H7 (cell line): Measurements from ENCODE around the gene KANSL1. TPM values are rescaled to one million over a fixed set of nuclear protein-coding genes. Genes with fewer than 3 reads are reported as not detected.
"Not testable (repeated sequence)": the region's sequence is repeated elsewhere in the genome, so short reads cannot be mapped to it uniquely, and the experiment has no call there.

Source experiments
- DNase-seq: peaks from one replicate; pipeline ENCODE4 v3.0.0; 2012
- H3K27me3 ChIP-seq: 2 replicates; pipeline ENCODE4 v1.6.0; 2011; ENCODE audit warnings: mild to moderate bottlenecking, low read length; ENCODE audit not compliant: control insufficient read depth, insufficient read depth
- H3K36me3 ChIP-seq: replicated peaks from 2 replicates; pipeline ENCODE4 v1.5.1; 2011; ENCODE audit warnings: low read length; ENCODE audit not compliant: control insufficient read depth, insufficient read depth
- H3K4me3 ChIP-seq: 2 replicates; pipeline ENCODE4 v1.5.1; 2011; ENCODE audit warnings: low read depth, mild to moderate bottlenecking, control low read depth, low read length, moderate library complexity; ENCODE audit not compliant: insufficient read depth
- total RNA-seq: library from RNA; depleted of rRNA; stranded (reverse); fragments of >200 nt; shearing (Covaris generic); gene quantifications from 2 replicates; pipeline ENCODE4 v1.2.3, GENCODE V29; 2014

Gene KANSL1
- total RNA-seq, 1 experiment from 2014 or later = 35.2 TPM

DNA sequence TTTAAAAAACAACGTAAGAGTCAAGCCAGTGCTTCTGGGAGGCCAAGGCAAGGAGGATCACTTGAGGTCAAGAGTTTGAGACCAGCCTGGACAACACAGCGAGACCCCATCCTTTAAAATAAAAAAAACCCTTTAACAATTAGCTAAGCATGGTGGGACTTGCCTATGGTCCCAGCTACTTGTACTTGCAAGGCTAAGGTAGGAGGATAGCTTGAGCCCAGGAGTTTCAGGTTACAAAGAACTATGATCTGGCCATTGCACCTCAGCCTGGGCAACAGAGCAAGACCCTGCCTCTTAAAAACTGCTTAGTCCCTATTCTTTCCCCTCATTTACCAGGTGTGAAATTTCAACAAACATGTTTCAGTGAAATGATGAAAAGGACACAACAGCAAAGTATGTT, 104.6 kb downstream of the KANSL1 start:
- no peak for DNase-seq
- no peaks in the 10 kb centered on the region for H3K27me3 ChIP-seq

DNA sequence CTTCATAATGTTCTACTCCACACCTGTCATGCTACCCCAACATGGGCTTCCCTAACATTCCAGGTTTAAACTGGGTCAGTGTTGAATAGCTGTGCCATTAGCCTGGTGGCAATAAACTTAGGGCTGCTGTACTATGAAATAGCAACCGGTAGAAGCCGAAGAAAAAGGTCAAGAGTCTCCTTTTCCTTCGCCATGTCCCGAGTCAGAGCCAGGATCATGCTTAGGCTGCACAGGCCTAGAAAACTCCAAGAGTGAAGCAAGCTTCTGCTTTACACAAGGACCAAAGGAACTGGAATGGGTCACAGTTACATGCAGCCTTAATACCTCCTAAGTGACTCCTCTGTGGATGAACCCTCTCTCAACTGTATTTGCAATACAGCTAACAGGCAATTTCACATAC, 105.4 kb downstream of the KANSL1 start:
- H3K4me3 ChIP-seq, DNase-seq, H3K27me3 ChIP-seq, H3K36me3 ChIP-seq: not testable (repeated sequence)

More for the DNA sequence above, 104.6 kb downstream of the KANSL1 start:
- Histone ChIP-seq H3K36me3 (peaks cover 2% of the 10 kb centered on the region; the same call in 1 of the 2 replicates), H3K4me3 (no peak overlapping the region)

DNA sequence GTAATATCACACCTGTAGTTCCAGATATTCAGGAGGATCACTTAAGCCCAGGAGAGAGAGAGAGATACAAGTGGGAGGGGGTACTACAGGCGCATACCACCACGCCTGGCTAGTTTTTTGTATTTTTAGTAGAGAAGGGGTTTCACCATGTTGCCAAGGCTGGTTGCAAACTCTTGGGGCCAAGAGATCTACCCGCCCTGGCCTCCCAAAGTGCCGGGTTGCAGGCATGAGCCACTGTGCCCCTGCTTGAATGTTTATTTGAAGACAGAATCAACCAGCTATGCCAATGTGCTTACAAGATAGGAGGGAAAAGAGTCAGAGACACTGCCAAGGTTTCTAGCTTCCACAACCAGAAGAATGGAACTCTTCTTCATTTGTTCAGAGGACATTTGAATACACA, 106.4 kb downstream of the KANSL1 start:
- H3K36me3 ChIP-seq = 0 out of 2 replicates have a peak, but pooled peaks cover 1% of the 10 kb centered on the region
- no peak overlapping the region for H3K4me3 ChIP-seq
- no peak for DNase-seq
- no peaks in the 10 kb centered on the region for H3K27me3 ChIP-seq

DNA sequence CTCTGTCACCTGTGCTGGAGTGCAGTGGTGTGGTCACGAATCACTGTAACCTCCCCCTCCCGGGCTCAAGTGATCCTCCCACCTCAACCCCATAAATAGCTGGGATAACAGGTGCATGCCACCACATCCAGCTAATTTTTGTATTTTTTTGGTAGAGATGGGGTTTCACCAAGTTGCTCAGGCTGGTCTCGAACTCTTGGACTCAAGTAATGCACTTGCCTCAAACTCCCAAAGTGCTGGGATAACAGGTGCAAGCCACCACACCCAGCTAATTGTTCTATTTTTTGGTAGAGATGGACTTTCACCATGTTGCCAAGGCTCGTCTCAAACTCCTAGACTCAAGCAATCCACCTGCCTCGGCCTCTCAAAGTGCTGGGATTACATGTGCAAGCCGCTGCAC, 107.7 kb downstream of the KANSL1 start:
- Histone ChIP-seq H3K27me3 (no peaks in the 10 kb centered on the region), H3K4me3 (no peak overlapping the region), H3K36me3 (0 out of 2 replicates have a peak, but pooled peaks cover 1% of the 10 kb centered on the region)
- no peak for DNase-seq

DNA sequence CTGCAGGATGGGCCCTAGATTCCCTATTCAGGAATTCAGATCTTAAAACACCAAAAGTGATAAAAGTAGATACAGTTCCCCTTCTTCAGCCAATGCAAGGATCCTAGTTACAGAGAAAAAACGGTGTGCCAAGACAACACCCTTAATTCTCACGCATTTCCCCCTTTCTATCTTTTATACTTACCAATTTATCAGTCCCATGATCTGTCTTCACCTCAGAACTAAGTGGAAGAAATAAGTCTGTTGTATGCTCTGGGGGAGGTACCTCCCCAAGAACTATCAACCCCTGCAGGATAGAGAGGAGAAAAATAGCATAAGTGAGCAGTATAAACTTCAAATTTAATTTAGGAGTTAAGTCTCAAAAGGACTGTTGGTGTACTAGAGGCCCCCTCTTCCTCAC, 111.0 kb downstream of the KANSL1 start:
- no peaks in the 10 kb centered on the region for H3K27me3 ChIP-seq
- no peaks in the 10 kb centered on the region for H3K36me3 ChIP-seq
- no peak overlapping the region for H3K4me3 ChIP-seq
- no peak for DNase-seq

DNA sequence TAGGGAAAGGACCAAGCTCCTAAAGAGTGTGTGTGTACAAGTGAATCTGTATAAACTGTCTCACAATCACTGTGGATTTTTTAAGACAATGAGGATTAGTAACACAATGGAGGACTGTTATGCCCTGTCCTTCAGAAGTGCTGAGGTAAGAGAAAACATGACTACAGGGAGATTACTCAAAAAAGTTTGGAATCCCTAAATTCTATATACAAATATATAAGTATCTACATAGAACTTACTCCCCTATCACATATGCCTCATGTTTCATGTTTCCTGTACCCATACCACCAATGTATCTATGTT, 112.3 kb downstream of the KANSL1 start:
- no peak for DNase-seq
- no peak overlapping the region for H3K4me3 ChIP-seq
- H3K27me3 ChIP-seq = no peaks in the 10 kb centered on the region
- no peaks in the 10 kb centered on the region for H3K36me3 ChIP-seq

DNA sequence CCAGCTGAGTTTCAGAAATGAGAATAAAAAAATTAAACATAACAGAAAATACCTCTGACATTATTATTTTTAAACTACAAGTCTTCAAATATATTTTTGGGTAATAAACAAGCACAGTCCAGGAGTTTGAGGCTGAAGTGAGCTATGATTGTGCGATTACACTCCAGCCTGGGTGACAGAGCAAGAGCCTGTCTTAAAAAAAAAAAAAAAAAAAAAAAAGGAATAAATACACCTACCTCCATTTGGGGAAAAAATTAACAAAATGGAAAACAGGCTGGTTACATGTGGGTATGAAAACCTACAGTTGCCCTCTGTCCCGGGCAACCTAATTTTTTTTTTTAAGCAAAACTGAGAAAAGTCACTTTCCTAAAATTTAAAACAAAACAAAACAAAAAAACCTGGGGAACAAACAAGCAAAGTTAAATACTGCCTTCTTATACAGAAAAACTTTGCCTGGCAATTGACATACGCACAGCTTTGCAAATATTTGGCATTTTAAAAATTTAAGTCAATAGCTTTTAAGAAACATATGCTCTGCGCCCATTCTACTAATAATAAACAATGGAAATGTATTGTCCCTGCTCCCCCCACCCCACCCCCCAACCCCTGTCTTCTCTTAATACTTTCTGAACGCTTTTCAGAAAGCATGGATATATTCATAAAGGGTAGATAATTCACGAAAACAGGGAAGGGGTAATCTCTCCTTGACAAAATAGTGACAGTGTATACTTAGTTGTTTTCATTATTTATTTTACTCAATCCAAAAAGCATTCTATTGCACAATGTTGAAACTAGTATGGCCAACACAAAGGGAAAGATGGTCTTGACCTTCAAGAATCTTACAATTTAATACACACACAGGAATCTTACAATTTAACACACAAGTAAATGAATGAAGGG, 112.9 kb downstream of the KANSL1 start:
- Histone ChIP-seq H3K4me3 (no peak overlapping the region), H3K36me3 (no peaks in the 10 kb centered on the region; the same call in 1 of the 2 replicates), H3K27me3 (no peaks in the 10 kb centered on the region)
- DNase-seq = no peak

DNA sequence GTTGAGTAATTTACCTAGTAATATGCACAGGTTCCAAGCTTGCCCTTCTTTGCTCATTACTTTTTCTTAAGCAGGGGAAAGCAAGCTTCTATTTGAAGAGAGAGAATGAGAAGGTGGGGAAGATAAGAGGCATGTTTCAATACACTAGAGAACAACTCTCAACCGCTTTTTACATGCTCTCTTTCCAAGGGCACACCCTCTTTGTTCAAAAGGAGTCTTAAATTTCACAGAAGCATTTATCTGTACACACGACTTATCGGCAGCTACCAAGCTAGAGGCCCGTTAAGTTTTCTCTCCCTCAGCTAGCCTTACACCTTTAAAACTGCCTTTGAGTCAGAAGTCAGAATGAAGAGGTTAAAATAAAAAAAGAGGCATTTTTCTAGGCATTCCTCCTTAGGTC, 114.6 kb downstream of the KANSL1 start:
- no peak overlapping the region for H3K4me3 ChIP-seq
- no peaks in the 10 kb centered on the region; the same call in 1 of the 2 replicates for H3K36me3 ChIP-seq
- H3K27me3 ChIP-seq = no peaks in the 10 kb centered on the region
- no peak for DNase-seq

DNA sequence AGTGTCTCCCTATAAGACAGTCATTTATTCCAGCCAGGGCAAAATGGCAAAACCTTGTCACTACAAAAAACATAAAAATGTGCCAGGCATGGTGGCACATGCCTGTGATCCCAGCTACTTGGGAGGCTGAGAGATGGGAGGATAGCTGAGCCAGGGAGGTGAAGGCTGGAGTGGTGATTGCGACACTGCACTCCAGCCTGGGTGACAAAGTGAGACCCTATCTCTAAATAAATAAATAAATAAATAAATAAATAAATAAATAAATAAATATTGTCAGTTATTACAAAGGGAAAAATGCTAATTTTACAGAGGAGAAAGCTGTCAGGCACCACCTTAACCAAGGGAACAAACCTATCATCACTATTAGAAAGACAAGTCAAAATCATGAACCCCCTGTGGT, 118.7 kb downstream of the KANSL1 start:
- no peaks in the 10 kb centered on the region for H3K27me3 ChIP-seq
- no peaks in the 10 kb centered on the region; the same call in 1 of the 2 replicates for H3K36me3 ChIP-seq
- no peak overlapping the region for H3K4me3 ChIP-seq
- no peak for DNase-seq

DNA sequence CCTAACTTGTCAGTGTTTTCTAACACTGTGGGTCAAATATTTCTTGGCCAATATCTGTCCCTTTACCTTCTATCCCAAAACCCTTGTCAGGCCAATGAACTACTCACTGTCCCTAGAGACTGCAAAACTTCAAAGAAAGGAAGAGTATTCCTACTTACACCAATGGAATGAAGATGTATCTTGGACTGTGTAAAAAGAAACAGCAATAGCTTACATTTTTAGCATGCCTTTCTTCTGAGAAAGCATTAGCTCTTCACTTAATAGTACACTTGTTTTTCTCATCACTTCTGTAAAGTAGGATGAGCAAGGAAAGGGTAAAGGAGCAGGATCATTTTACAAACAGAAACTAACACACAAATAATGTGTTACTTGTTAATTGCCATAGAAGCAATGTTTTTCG, 120.2 kb downstream of the KANSL1 start:
- no peaks in the 10 kb centered on the region; the same call in none of the 2 replicates for H3K36me3 ChIP-seq
- DNase-seq = no peak
- no peak overlapping the region for H3K4me3 ChIP-seq
- H3K27me3 ChIP-seq = no peaks in the 10 kb centered on the region

DNA sequence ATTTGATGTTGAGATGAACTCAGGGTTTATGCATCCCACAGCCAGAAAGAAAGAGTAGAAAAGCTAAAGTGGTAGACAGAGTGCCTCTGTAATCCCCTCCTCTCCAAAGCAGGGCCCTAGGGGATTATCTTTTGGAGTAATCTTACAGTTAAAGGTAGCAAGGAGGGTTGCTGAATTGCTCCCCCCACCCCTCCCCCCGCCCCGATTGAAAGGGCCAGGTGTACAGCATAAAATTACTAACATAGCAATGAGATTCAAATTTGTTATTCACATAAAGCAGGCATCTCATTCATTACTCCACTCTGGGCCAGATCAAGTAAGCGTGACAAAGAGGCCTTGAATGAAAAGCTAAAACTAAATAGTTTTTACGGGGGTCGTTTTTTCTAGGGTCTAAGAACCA, 121.4 kb downstream of the KANSL1 start:
- H3K36me3 ChIP-seq = peaks cover 2% of the 10 kb centered on the region
- DNase-seq = no peak
- H3K4me3 ChIP-seq = no peak overlapping the region
- H3K27me3 ChIP-seq = no peaks in the 10 kb centered on the region

DNA sequence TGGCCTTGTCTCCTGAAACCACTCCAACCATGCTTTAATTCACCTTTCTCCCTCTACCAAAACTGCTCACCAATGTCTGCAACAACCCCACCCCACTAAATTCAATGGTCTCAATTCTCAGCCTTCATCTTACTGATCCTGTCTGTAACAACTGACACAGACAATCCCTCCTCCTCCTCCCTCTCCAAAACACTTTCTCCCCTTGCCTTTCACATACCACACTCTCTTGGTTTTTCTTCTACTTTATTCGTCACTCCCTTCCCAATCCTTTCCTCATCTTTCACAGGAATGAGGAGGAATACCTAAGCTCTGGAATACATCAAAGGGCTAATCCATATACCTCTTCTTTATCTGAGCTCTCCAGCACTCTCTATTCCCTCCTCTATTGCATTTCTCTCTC, 128.8 kb downstream of the KANSL1 start:
- peaks cover 12% of the 10 kb centered on the region for H3K36me3 ChIP-seq
- no peak overlapping the region for H3K4me3 ChIP-seq
- no peaks in the 10 kb centered on the region for H3K27me3 ChIP-seq
- no peak for DNase-seq

DNA sequence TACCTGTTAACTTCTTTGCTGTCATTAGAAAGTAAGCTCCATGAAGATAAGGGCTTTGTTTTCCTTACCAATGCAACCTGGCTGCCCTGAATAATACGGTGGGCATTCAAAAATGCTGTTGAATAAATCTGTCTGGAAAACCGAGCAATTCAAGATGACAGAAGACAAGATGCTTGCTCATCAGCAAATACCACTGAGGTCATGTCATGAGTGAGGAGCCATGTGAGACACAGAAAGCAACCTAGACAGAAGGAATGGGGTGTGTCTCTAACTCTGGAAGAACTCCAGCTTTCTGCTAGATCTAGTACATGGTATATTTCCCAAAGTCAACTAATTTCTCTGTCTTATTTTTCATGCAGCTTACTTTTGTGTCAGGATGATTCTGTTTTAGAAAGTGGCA, 130.0 kb downstream of the KANSL1 start:
- no peak for DNase-seq
- Histone ChIP-seq H3K4me3 (no peak overlapping the region), H3K36me3 (peaks cover 12% of the 10 kb centered on the region), H3K27me3 (no peaks in the 10 kb centered on the region)

DNA sequence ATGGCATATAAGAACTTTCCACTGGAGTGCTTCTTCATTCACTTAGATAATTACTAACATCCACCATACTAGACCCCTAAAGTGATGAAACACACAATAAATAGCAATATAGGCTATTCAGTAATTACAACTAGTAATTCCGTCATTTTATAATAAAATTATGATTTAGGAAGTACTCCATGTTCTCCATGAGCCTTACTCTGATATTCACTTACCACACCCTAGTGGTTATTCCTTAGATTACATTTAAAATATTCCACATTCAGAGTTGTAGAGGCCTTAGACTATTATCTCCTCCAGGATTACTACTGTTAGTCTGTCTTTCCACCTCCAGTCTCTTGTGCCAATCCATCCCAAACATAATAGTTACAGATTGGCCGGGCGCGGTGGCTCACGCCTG, 131.8 kb downstream of the KANSL1 start:
- DNase-seq = no peak
- H3K27me3 ChIP-seq = no peaks in the 10 kb centered on the region
- peaks cover 8% of the 10 kb centered on the region for H3K36me3 ChIP-seq
- no peak overlapping the region for H3K4me3 ChIP-seq

DNA sequence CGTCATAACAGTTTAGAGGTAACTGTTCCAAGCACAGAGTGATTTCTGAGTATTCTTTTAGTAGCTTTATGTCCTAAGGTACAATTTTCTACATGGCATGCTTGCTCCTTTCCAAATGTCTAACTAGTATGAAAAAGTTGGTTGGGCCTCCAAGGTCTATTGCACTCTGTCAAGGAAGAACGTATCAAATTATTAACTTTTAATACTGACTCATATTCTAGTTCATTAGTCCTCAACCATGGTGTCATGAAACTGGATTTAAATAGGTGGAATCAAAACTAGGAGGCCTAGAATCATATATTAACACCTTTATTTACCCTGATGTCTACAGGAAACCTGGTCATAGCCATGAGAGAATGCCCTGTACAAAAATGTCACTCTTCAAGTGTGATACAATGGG, 132.8 kb downstream of the KANSL1 start:
- no peaks in the 10 kb centered on the region for H3K27me3 ChIP-seq
- no peak overlapping the region for H3K4me3 ChIP-seq
- peaks cover 1% of the 10 kb centered on the region; the same call in 1 of the 2 replicates for H3K36me3 ChIP-seq
- no peak for DNase-seq
